Lung (tissue), 12 donors: ENCODE data around the gene CALM1. TPM values are rescaled to one million over a fixed set of nuclear protein-coding genes. Genes with fewer than 3 reads are reported as not detected.

ENCODE experiments used
- ATAC-seq: fragments of 200-7000 bp; cut with Tn5 transposase; one replicate; pipeline ENCODE4 v1.9.1; 2020; ENCODE audit warnings: moderate number of reproducible peaks; ENCODE audit not compliant: insufficient read depth, low FRiP score
- DNase-seq, 3 donors: peaks; one replicate each; pipeline ENCODE4 v3.0.0-alpha.2; 2013 to 2017
- H3K27ac ChIP-seq, 2 donors: one replicate each; pipeline ENCODE4 v1.5.1; 2013; ENCODE audit warnings: mild to moderate bottlenecking in 2 of 2, moderate library complexity in 2 of 2, control low read depth in 1 of 2, inconsistent platforms in 1 of 2, low read depth in 1 of 2, low read length in 1 of 2
- H3K27me3 ChIP-seq, 3 donors: one replicate each; pipeline ENCODE4 v1.5.1; 2013; ENCODE audit warnings: low read length in 2 of 3; ENCODE audit not compliant: control insufficient read depth in 3 of 3, insufficient read depth in 3 of 3
- H3K36me3 ChIP-seq, 4 donors: one replicate each; pipeline ENCODE4 v1.5.1; 2013; ENCODE audit warnings: low read length in 4 of 4, mild to moderate bottlenecking in 1 of 4, moderate library complexity in 1 of 4; ENCODE audit not compliant: control insufficient read depth in 4 of 4, insufficient read depth in 4 of 4
- H3K4me1 ChIP-seq, 5 donors: one replicate each; pipeline ENCODE4 v1.5.1; 2013; ENCODE audit warnings: low read length in 5 of 5, mild to moderate bottlenecking in 2 of 5, moderate library complexity in 1 of 5; ENCODE audit not compliant: control insufficient read depth in 5 of 5, insufficient read depth in 5 of 5
- H3K4me3 ChIP-seq: one replicate; pipeline ENCODE4 v1.5.1; 2013; ENCODE audit warnings: mild to moderate bottlenecking, control low read depth, moderate library complexity
- H3K9ac ChIP-seq, 2 donors: one replicate each; pipeline ENCODE4 v1.5.1; 2013; ENCODE audit warnings: low read length in 2 of 2, control low read depth in 1 of 2; ENCODE audit not compliant: insufficient read depth in 1 of 2
- H3K9me3 ChIP-seq, 4 donors: one replicate each; pipeline ENCODE4 v1.5.1; 2013; ENCODE audit warnings: low read length in 3 of 4, mild to moderate bottlenecking in 1 of 4, moderate library complexity in 1 of 4; ENCODE audit not compliant: control insufficient read depth in 4 of 4, insufficient read depth in 3 of 4
- whole genome bisulfite sequencing, 2 donors: extraction: QIAGEN DNeasy Blood & Tissue Kit; methylation state at CpG; one replicate each; pipeline ENCODE4 v1.1.7; 2013; 5-methylcytosine and 5-hydroxymethylcytosine counted together
- polyA plus RNA-seq, 2 donors: library from polyadenylated mRNA; stranded (reverse); fragments of 200-250 nt; gene quantifications; one replicate each; pipeline ENCODE4 v1.2.1, GENCODE V29; 2013
- total RNA-seq, 2 donors: library from RNA; depleted of rRNA in 1 of 2; stranded (reverse); fragments of >200 nt in 1 of 2; gene quantifications; one replicate each; pipeline ENCODE4 v1.2.1, GENCODE V29; 2014 to 2021
- TF ChIP-seq, protein P1 (sequence below): IDR thresholded peaks from 2 replicates; pipeline ENCODE4 v1.5.1; 2012; ENCODE audit warnings: mild to moderate bottlenecking; ENCODE audit errors: control extremely low read depth, extremely low read depth
- donor health status: control.
- donor health status: control.
- donor health status: Bipolar disorder and iron deficiency.
- donor health status: healthy.
- donor health status: DM: yes; HTN: yes; CAD: no.

Gene CALM1
- total and polyA plus RNA-seq, 4 donors, result 364 to 543 (median 478) TPM

DNA sequence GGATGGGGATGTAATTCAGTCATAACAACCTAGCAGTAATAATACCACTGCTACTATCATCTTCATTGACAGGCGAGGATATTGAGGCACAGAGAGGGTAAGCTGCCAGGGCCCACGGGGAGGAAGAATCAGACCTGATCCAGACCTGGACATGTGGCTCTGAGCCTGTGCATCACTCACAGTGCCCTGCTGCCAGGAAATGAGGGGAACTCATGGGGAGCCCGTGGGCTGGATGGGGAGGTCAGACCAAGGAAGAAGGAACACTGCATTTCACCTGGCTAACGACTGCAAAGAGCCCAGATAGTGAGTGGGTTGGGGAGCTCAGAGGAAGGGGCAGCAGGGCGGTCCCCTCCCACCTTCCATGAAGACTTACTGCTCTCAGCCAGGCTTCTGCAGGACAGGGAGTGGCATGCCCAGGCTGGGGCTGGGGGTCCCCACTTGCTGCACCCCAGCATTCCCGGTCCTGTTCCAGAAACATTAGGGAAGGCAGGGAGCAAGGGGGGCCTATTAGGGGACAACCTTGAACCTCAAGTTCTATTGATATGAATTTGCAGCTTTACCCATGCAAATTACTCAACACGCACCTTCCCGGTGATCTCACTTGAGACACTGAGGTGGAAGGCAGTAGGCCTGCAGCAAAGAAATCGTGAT, 37.7 kb downstream of the CALM1 start:
- 91 to 93% methylated on average over 9 of the region's 9 CpGs for WGBS, 2 donors
- no peak overlapping the region for H3K4me3 ChIP-seq
- no peak overlapping the region for H3K27ac ChIP-seq
- H3K36me3 ChIP-seq, result no peaks in the 10 kb centered on the region
- no peak overlapping the region for H3K9ac ChIP-seq
- no peaks in the 10 kb centered on the region for H3K9me3 ChIP-seq
- TF ChIP-seq, protein P1, sequence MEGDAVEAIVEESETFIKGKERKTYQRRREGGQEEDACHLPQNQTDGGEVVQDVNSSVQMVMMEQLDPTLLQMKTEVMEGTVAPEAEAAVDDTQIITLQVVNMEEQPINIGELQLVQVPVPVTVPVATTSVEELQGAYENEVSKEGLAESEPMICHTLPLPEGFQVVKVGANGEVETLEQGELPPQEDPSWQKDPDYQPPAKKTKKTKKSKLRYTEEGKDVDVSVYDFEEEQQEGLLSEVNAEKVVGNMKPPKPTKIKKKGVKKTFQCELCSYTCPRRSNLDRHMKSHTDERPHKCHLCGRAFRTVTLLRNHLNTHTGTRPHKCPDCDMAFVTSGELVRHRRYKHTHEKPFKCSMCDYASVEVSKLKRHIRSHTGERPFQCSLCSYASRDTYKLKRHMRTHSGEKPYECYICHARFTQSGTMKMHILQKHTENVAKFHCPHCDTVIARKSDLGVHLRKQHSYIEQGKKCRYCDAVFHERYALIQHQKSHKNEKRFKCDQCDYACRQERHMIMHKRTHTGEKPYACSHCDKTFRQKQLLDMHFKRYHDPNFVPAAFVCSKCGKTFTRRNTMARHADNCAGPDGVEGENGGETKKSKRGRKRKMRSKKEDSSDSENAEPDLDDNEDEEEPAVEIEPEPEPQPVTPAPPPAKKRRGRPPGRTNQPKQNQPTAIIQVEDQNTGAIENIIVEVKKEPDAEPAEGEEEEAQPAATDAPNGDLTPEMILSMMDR, result no peak
- H3K4me1 ChIP-seq, result peaks cover 0 to 2% (median 0%) of the 10 kb centered on the region in 5 donors
- DNase-seq (no peak), ATAC-seq (no peak)
- H3K27me3 ChIP-seq, result no peaks in the 10 kb centered on the region

DNA sequence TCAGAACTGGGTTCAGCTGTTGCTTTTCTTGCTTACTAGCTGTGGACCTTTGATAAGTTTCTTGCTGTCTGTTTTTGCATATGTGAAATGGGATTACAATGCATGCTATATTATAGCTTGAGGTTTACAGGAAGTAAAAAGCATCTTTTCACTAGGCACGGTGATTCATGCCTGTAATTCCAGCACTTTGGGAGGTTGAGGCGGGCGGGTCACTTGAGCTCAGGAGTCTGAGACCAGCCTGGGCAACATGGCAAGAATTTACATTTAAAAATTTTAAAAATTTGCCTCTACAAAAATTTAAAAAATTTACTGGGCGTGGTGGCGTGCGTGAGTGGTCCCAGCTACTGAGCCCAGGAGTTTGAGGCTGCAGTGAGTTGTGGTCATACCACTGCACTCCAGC, 42.0 kb downstream of the CALM1 start:
- Histone ChIP-seq H3K36me3 (no peaks in the 10 kb centered on the region), H3K27ac (no peak overlapping the region), H3K4me1 (peaks cover 0 to 8% (median 0%) of the 10 kb centered on the region in 5 donors), H3K27me3 (no peaks in the 10 kb centered on the region), H3K9me3 (no peaks in the 10 kb centered on the region), H3K4me3 (no peak overlapping the region), H3K9ac (no peak overlapping the region)
- no peak for ATAC-seq
- no peak for DNase-seq
- TF ChIP-seq, protein P1, result no peak
- WGBS, 2 donors, result 92 to 97% methylated on average over 6 of the region's 6 CpGs

DNA sequence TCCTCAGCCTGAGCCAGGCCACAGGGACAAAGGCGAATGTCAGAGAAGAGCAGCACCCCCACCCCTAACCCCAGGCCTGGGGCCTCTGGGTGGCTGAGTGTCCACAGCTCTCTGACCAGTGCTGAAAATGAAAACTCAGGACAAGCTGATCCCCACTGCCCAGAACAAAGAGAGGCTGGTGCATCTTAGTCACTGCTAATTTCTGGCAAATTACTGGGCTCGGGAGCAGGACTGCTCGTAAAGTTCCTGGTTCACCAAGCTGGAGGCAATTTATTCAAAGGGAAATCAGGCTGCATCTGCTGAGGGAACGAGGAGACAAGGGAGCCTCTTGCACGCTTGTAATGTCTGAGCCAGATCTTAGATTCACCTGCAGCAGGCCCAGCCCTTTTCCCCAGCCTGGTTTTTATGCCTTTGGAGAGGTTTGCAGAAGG, 43.2 kb downstream of the CALM1 start:
- H3K4me1 ChIP-seq, result peaks cover 0 to 12% (median 0%) of the 10 kb centered on the region in 5 donors
- H3K27me3 ChIP-seq, result no peaks in the 10 kb centered on the region
- TF ChIP-seq, protein P1, result no peak
- H3K4me3 ChIP-seq, result no peak overlapping the region
- no peak for DNase-seq
- no peaks in the 10 kb centered on the region for H3K9me3 ChIP-seq
- H3K27ac ChIP-seq, result no peak overlapping the region
- no peak overlapping the region for H3K9ac ChIP-seq
- H3K36me3 ChIP-seq, result no peaks in the 10 kb centered on the region
- WGBS, 2 donors, result 66 to 71% methylated on average over 5 of the region's 5 CpGs
- ATAC-seq, result no peak

DNA sequence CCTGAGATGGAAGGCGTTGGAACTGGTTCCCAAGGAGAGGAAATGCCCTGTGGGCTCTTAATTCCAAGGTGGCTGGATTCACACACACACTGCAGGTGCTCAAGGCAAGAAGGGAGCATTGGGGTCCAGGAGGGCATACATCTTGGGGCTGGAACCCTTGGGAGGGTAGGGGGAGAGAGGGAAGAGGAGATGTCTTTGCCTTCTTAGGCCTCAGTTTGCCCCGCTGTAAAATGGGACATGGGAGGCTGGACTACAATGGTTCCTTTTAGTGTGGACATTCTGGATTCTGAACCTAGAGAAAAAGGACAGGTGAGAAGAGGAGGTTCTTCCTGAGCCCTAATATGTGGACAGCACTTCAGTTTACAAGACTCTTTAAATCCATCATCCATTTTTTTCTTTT, 43.8 kb downstream of the CALM1 start:
- Histone ChIP-seq H3K27me3 (no peaks in the 10 kb centered on the region), H3K4me1 (peaks cover 0 to 12% (median 0%) of the 10 kb centered on the region in 5 donors), H3K36me3 (no peaks in the 10 kb centered on the region), H3K4me3 (no peak overlapping the region), H3K9me3 (no peaks in the 10 kb centered on the region), H3K9ac (no peak overlapping the region), H3K27ac (no peak overlapping the region)
- ATAC-seq (no peak), DNase-seq (no peak)
- TF ChIP-seq, protein P1, result no peak
- WGBS, 2 donors, result 78 to 84% methylated on average over 2 of the region's 2 CpGs
